ENCODE measurements around the gene CBX2.
"Not testable (repeated sequence)": the region's sequence is repeated elsewhere in the genome, so short reads cannot be mapped to it uniquely, and the experiment has no call there.

Gene CBX2

DNA sequence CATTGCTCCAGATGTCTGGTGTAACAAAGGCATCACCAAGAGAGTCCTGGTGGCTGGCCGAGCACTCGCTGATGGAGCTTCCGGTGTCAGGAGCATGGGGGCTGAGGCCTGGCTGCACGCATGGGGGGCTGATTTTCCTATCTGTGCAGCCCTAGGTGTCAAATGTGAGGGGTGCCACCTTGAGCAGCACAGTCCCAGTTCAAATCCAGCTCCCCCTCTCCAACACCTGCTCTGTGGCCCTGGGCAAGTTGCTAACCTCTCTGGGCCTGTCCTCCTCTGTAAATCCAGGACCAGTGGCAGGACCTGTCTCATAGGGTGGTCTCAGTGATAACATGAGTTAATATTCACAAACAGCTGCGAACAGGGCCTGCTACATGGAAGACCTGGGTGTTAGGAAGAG is 34.3 kb upstream of the CBX2 start:
- no peak for DNase-seq

DNA sequence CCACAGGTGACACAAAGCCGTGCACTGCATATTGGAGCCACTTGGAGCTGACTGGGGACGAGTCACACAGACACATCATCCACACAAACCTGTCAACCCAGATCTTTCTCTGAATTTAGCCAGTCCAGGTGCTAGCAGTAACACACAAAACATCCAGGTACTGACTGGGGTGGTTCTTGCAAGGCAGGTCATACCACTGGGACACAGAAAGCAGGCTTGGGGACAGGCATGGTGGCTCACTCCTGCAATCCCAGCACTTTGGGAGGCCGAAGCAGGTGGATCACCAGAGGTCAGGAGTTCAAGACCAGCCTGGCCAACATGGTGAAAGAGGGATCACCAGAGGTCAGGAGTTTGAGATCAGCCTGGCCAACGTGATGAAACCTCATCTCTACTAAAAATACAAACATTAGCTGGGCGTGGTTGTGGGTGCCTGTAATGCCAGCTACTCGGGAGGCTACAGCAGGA is 32.3 kb upstream of the CBX2 start:
- no peak for DNase-seq

DNA sequence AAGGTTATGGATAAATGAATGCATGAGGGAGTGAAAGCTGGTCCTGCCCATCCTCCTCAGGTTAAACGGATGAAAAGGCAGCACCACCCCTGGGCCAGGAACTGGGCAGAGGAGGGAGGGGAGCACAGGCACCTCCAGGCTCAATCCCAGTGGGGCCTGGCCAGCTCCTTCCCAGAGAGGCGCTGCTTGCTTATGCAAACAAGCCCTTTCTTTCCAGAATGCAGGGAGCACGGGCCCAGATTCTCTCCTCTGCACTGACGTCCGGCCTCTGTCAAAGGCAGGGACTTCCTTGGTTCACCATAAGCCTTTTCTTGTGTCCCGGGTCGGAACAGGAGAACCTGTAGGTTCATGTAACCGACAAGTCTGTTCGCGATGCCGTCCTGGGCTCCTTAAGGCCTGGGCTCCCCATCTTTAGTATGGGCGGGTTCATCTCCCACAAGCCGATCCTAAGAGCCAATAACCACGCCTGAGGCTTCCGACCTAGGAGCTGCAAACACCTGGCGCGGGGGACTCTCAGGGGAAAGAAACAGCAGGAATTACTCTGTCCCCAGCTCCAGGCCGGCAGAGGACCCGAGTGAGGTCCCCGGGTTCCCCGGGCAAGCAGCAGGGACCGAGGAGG is 30.9 kb upstream of the CBX2 start:
- no peak for DNase-seq

DNA sequence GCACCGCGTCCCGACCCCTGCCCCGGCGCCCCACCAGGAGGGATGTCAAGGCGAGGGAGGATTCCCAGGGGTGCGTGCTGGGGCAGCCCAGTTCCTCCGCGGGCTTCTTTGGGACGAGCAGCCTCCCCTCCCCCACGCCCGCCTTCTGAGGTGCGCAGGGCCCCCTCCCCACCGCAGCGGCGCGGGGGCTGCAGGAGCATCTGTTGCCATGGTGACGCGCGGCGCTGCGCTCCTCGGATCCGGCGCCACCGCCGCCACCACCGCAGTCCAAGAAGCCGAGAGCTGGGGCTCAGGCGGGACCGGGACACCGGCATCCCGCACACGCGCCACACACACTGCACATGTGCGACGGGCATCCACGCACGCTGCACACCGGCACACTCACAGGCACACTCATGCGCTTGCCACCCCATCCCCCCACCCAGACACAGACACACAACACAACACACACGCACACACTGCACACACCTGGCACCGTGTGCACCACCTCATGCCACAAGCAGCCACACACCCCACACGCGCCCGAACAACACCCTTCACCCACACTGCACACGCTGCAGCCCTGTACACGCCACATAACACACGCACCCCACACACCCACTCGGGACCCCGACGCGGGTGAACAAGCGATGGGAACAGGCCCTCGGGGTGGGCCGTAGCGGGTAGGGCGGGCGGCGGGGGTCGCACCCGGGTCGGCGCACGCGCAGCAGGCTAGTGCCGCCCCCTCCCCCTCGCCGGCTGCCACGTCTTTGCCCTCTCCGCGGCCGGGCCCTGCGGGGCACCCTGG is 30.2 kb upstream of the CBX2 start:
- no peak for DNase-seq

DNA sequence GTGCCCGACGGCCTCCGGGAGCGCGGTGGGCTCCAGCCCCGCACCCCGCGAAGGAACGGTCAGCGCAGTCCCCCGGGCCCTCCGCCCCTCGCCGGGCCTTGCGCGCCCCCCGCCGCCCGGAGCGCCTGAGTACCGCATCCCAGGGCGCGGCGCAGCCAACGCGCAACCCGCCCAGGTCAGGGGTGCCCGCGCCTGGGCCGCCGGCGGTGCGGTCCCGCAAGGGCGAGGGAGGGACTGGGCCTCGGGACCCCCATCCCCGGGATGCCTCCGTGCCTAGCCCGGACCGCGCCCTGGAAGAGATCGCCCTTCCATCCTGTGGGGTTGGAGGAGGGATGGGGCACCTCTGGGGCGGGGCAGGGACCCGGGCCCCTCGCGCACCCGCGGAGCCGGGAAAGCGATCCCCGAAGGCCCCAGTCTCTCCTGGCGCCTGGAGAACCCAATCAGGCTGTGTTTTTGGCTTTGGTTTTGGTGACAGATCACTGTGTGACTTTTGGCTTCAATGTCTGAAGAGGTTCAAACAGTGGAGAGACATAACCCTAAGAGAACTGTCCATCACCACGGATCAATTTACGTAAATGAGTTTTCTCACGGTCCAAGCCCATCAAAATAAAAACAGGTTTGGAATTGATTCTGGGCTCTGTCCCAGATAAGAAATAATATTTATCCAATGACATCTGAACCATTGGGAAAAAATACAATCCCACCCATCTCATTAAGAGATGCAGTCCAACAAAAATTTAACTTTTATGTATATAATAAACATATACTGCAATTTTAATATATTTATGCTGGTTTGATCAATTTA is 29.5 kb upstream of the CBX2 start:
- no peak for DNase-seq

DNA sequence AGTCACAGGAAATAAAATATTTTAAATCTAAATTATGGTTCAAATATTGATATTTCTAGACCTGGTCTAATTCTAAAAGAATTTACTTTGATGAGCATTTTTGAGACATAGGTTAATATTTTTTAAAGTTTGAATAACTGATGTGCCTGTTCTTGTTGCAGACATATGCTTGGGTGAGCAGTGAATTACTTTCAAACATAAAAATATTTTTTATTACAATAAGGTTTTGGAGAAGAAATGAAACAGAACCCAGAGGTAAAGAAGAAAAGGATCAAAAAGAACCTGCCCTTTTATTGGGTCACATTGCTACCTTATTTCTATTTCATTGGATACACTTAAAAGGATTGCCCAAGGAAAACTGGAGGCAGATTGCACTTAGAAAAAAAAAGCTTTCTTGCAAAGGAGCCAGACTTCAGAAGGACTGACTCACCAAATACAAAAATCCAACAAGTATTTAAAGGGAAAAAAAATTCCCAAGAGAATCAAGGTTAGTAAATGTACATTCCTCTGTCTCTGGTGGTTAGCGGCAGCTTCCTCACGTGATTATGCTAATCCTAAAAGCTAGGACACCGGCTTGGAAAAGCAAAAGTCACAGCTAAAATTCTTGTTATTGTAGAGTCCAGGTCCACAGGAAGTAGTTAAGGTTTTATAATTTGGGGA is 28.7 kb upstream of the CBX2 start:
- no peak for DNase-seq

DNA sequence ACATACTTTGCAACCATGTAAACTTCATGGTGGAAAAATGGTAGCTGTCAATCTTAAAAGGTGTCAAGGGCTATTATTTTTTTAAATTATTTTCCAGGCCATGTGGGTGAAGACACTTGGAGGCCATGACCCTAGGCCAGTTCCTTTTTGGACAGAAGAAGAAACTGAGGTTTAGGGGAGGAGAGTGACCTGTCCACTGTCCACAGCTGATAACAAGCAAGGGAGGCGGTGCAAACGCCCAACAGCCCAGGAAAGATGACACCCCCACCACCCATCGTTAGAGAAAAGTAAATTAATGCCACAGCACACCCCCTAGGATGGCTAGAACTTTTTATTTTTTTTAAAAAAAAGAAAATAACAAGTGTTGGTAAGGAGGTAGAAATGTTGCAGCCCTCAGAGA is 28.0 kb upstream of the CBX2 start:
- no peak for DNase-seq

DNA sequence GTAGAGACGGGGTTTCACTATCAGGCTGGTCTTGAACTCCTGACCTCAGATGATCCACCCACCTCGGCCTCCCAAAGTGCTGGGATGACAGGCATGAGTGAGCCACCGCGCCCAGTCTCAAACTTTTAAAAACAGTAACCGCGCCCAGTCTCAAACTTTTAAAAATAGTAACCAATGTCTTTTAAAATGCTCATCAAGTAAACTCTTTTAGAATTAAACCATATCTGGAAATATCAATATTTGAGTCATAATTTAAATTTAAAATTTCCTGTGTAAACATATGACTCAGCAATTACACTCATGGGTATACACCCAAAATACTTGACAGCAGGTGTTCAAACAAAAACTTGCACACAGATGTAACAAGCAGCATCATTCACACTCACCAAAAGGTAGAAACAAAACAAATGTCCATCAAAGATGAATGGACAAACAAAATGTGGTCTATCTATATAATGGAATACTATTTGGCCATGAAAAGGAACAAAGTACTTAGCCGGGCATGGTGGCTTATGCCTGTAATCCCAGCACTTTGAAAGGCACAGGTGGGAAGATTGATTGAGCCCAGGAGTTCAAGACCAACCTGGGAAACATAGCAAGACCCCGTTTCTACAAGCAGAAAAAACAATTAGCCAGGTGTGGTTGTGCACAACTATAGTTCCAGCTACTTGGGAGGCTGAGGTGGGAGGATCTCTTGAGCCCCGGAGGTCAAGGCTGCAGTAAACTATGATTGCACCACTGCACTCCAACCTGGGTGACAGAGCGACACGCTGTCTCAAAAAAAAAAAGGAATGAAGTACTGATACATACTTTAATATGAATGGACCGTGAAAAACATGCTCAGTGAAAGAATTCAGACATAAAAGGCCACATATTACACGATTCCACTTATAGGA is 27.1 kb upstream of the CBX2 start:
- DNase-seq, result no peak

DNA sequence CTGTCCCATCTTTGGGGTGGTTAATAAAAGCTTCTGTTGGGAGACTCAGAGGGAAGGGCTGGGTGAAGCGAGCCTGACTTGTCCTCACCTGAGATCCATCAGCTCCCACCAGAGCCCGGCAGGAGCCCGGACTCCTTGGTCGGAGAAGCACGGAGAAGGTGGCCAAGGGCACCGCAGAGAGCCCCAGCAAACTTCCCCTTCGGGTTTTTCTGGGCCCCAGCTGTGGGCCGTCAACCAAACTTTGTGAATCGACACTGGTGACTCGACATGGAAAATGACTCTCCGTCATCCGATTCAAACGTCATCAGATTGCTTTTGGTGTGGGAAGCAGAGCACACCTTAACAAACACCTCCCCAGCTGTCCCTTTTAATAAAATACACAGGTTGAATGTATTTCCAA is 25.8 kb upstream of the CBX2 start:
- DNase-seq, result no peak

DNA sequence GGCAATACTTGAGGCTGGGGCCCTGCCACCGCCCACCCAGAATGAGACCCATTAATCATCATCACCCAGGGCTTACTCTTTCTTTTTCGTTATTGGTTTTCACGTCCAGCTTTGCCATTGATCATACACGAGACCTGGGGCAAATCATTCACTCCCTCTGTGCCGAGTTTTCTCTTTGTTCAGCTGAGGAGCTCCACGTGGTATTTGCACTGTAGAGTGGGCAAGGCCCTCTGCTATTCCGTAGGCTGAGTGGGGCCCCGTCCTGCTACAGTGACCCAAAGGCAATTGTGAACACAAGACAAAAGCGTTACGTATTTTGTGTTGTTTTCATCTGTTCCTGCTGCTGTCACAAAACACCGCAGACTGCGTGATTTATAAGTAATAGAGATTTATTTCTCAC is 23.6 kb upstream of the CBX2 start:
- DNase-seq, result no peak

DNA sequence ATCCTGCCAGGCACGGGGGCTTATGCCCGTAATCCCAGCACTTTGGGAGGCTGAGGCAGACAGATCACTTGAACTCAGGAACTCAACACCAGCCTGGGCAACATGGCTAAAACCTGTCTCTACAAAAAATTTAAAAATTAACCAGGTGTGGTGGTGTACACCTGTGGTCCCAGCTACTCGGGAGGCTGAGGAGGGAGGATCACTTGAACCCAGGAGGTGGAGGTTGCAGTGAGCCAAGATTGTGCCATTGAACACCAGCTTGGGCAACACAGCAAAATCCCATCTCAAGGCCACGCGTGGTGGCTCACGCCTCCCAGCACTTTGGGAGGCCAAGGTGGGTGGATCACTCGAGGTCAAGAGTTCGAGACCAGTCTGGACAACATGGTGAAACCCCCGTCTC is 23.0 kb upstream of the CBX2 start:
- DNase-seq, result not testable (repeated sequence)

DNA sequence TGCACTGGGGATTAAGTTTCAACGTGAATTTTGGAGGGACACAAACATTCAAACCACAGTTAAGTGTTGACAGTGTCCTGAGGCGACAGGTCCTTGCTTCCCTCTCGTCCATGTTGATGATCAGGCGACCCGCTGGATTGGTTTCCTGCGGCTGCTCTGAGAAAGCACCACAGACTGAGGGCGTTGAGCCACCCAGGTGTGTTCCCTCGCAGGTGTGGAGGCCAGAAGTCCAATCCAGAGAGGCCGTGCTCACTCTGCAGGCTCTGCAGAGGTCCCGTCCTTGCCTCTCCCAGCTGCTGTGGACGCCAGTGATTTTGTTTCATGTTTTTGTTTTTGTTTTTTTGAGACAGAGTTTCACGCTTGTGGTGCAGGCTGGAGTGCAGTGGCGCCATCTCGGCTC is 22.4 kb upstream of the CBX2 start:
- no peak for DNase-seq

DNA sequence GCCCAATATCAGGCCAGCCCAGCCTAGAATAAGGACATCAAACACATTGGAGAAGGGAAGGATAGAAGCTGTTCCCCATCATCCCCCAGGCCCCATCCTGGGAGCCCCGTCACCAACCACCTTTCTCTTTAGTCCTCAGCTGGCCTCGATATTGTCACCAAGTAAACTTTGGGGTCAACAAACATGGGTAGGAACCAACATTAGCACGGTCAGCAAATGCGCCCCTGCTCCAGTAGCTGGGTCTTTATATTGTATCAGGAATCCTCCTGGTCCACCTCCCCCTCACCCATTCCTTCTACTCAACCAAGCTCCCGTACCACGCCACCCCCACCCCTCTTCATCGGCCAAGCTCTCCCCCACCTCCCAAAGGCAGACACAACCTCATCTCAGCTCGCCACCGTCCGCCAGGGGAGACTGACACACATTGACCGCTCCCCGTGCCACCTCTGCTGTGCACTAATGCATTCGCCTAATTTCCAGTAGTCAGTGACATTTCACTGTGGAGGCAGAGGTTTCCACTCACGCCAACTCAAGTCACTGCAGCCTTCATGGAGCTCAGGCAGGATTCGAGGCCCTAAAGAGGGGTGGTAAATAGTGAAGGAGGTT is 20.7 kb upstream of the CBX2 start:
- no peak for DNase-seq

DNA sequence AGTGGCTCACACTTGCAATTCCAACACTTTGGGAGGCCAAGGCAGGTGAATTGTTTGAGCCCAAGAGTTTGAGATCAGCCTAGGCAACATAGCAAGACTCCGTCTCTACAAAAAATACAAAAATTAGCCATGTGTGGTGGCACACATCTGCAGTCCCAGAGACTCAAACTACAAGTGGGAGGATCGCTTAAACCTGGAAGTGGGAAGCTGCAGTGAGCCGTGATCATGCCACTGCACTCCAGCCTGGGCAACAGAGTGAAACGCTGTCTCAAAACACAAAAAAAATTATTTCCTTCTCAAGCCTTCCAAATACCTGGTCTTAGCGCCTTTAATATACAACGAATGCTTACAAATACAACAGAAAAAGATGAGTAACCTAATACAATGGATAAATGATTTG is 19.7 kb upstream of the CBX2 start:
- no peak for DNase-seq

DNA sequence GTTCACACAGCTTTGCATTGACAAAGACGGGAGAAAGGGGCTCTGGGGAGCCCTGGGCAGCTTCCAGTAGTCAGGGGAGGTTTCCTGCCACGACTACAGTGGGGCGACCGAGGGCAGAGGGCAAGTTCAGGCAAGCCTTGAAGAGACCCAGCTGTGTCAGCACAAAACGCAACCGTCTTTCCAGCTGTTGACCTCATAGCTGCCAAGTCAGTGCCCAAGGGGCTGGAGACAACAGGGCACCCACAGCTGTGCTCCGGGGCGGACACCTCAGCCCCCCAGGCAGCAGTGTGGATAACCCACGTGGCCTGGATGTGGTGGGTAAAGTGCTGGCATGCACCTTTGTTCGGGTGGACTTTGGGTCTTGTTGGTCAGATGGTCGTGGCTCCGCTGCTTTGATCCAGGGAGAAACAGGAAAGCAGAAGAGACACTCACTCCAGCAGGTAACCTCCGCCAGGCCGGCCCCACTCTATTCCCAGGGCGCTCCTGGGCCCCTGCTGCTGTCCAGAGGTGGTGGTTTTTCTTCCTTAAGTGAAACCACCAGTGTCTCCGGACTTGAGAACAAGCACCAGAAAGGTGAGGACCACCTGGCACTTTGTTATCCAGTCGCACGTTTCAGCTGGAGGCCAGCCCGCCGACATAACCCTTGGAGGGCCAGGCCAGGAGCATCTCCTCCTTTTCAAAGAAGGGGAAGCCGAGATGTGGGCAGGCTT is 17.6 kb upstream of the CBX2 start:
- DNase-seq, result no peak

DNA sequence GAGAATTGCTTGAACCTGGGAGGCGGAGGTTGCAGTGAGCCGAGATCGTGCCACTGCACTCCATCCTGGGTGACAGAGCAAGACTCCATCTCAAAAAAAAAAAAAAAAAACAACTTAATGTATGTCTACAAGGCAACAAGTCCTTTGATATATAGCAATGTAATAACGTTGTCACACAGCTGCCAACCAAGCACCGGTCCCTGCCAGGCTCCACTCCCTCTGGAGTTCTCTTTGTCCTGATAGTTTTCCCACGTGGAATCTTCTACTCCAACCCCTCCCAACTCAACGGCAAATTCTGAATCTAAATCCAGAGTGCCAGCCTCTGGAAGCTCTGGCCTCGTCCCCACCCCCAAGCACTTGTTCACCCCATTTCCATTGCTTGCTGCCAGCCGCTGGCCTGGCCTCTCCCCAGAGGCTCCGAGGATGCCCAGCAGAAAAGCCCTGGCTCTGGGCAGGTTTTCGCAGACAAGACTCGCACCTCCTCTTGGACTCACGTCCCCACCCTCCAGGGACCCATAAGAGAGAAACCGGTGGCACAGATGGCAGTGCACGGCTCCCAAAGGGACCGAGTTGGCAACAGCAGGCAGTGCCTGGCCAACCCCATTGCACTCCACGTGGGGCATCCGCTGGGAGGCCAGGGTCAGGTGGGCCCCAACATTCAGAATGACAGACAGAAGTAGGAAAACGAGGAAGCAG is 15.9 kb upstream of the CBX2 start:
- DNase-seq, result no peak

DNA sequence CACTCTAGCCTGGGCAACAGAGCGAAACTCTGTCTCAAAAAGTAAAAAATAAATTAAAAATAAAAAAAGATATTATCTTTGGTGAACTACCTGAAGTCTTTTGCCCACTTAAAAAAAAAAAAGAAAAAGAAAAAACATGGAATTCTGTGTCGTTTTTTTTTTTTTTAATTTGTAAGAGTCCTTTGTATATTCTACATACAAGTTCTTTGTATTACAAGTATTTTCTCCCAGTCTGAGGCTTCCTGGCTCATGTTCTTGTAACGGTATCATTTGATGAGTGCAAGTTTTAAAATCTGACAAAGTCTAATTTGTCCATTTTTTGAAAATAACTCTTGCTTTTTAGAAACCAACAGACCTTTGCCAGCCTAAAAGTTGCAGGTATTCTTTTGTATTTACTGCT is 12.2 kb upstream of the CBX2 start:
- DNase-seq, result no peak

DNA sequence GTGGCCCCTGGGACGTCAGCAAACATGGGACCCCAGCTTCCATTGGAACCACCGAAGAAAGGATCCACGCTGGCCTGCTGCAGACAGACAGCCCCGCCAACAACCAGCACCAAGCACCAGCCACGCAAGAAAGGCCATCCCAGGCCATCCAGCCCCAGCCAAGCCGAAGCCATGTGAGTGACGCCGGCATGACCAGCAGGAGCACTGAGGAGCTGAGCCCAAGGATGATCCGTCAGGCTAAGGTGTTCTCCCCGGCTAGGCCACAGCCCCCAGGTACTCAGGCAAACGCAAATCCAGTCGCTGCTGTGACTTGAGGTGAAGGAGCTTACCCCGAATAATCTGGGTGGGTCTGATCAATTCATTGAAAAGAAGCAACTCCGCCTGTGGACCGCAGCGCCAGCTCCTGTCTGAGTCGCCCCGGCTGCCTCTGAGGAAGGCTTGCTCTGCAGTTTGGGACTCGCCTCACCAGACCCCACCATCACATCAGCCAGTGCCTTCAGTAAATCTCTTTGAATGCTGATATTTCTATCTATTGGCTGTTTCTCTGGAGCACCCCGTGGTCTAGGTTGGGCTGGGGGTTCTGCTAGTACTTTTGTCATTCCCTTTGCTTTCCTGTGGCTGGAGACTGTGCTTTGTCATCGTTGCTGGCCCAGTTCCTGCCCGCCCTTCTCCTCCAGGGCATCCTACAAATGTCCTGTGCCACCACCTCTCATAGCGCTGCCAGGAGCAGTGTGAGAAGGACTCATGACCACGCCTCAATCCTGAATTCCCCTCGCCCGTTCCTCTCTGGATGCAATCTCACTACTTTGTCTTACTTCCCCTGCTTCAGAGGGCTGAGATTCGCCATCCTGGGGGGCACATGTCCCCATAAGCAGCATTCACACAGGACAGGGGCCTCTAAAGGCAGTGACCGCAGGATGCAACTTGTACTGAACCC is 8.1 kb upstream of the CBX2 start:
- no peak for DNase-seq

DNA sequence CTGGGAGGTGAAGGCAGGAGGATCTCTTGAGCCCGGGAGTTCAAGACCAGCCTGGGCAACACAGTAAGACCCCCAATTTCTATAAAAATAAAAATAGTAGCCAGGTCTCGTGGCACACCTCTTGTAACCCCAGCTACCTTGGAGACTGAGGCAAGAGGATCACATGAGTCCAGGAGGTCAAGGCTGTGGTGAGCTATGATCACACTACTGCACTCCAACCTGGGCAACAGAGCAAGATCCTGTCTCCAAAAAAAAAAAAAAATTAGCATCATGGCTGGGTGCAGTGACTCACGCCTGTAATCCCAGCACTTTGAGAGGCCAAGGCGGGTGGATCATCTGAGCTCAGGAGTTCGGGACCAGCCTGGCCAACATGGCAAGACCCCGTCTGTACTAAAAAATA is 6.7 kb upstream of the CBX2 start:
- DNase-seq, result no peak

Measured in right forelimb (tissue), 1 donor.